HG02884 (cell line): ENCODE data around the gene CDK5R1.

Experiments
- ATAC-seq: cut with Tn5 transposase; IDR thresholded peaks from one replicate; pipeline ENCODE4 v1.9.1; 2021; ENCODE audit warnings: mild to moderate bottlenecking, moderate library complexity; ENCODE audit not compliant: unreplicated experiment

The CDK5R1 gene

GRCh38 chr17:32492264-32492589 lies 5.4 kb downstream of the CDK5R1 start:
- ATAC-seq, result no peak

- no peak for ATAC-seq
Measured at GRCh38 chr17:32492648-32493289, 6.0 kb downstream of the CDK5R1 start.

DNA sequence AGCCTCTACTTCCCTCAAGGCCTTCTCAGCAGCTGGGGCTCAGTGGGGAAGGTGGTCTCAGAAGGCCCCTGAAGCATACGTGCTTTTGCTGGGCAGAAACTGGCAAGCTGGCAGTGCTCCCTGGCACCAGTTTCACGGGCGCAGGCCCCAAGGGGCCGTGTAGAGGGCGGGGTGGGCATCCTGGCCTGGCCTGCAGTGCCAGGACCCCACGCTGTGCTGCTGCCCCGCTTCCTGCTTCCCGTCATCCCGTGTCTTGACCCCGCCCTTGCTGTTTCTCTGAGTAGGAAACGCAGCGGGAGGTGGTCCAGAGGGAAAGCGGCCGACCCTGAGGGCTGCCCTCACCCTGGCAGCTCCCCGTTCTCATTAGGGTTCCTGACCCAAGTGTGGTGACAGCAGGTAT lies 6.8 kb downstream of the CDK5R1 start:
- ATAC-seq, result no peak

GRCh38 chr17:32493976-32494513 lies 7.3 kb downstream of the CDK5R1 start:
- no peak for ATAC-seq

GRCh38 chr17:32494621-32495358 lies 8.0 kb downstream of the CDK5R1 start:
- ATAC-seq, result no peak

- no peak for ATAC-seq
Measured at GRCh38 chr17:32495359-32496231, 8.8 kb downstream of the CDK5R1 start.

DNA sequence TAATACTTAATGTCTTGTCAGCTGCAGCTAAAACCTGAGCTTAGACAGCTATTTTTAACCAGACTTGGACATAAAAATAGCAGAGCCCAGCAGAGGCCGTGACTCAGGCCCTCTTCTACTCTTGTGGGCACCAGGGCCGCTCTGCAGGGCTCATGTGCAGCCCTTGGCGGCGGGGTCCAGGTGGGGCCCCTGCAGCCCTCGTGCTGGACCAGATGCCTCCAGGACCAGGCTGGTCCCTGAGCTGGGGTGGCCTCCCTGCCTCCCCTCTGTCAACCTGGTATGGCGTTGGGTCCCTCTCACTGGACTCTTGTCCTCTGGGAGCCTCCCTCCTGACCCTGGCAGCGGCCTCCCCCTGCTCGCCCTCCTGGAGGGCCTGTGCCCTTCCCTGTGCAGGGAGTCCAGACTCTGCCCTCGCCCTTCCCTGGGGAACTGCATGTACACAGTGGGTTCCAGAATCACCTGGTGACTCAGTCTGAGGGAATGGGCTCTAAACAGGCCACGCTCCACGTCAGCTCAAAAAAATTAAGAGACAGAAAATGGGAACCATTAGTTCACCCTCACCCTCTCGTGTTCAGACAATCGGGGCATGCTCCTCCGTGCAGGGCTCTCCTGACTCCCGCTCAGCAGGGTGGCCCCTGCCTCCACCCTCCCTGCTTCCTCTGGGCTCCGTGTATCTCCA lies 9.7 kb downstream of the CDK5R1 start:
- no peak for ATAC-seq

DNA sequence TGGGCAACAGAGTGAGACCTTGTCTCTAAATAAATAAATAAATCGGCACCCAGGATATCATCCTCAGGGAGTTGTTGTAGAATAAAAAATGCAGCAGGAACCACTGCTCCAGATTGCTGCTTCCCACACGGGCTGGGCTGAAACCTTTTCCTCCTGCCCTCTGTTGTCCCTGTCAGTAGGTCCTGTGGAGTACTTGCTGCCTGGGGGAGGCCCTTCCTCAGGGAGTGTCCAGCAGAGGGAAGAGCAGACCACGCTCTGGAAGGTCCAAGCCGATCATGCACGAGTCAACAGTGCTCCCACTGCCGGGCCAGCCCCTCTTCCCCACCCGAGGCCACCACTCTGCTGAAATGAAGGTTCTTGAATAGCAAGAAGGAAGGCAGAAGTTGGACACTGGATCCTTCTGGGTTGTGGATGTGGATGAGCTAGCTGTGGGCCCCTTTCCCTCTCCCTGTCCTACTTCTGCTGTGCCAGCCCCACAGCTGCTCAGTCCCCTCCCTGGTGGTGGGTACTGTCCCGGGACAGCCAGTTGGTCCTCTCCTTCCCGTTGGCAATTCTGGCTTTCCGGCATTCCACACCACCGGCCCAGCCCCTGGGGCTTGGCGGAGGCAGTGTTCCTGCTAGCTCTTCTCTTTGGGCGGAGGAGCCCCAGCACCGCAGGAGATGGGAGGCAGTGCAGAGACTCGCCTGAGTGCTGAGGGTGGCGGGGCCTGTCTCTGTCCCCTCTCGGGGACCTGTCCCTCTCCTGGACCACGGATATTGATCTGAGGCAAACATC lies 10.8 kb downstream of the CDK5R1 start:
- ATAC-seq, result no peak

- no peak for ATAC-seq
Measured at GRCh38 chr17:32498391-32498790, 11.6 kb downstream of the CDK5R1 start.

DNA sequence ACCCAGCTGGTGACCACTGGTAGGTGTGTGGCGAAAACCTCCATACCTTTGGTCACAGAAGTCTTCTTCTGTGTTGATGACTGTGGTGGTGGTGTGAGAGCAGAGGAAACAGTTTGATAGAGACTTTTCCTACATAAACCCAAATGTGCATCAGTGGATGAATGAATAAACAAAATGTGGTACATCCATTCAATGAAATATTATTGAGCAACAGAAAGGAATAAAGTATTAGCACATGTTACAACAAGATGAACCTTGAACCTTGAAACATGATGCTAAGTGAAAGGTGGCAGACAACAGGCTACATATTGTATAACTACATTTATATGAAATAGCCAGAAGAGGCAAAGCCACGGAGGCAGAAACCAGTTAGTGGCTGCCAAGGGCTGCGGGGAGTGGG lies 15.2 kb downstream of the CDK5R1 start:
- no peak for ATAC-seq

DNA sequence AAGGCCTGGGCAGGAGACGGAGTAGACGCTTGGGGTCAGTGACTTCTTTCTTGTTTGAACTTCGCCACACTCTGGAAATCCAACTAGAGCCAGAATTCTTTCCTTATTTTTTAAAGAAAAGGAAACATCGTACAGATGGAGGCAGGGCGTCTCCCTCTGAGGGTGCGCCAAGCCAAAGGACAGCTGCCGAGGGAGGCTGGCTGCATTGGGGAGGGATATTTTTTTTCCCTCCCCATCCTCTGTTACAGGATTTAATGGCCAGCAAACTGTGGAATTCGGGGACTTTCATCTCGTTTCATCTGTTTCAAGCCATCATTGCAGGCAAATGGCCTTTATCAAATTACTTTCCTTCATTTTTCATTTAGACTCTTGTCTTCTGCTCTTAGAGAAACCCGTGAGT lies 15.9 kb downstream of the CDK5R1 start:
- ATAC-seq, result no peak

- peak; percentile 92 for ATAC-seq
Measured at GRCh38 chr17:32503251-32504165, 16.7 kb downstream of the CDK5R1 start.

DNA sequence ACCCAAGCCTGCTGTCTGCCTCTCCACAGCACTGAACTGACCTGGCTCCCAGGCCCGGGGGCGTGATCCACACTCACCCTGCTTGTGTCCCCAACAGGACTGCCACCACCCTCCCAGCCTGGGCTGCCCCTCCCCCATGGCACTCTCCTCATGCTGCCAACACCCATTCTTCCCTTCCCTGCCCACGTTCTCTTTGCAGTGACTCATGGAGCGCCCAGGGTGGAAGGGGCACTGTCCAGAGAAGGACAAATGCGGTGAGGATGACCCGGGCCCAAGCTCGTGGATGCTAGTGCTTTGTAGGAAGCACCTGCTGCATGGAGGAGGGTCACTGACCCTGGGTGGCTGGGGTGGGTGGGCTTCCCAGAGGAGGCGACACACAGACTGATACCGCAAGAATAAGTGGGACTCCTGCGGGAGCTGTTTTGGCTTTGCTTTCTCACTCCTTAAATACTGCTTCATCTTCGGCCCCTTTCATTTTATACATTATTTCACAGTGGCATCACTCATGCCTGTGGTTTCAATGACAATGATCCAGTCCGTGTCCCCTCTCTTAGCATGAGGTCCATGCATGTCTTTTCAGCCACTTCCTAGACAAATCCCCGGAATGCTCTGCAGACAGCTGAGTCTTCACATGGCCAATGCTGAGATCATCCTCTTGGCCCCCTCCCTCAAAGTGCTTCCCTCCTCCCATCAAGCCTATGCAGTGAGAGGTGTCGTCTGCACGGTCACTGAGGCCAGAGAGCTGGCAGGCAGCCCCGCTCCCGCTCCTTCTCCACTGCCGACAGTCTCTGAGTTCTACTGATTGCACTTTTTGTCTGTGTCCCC lies 17.6 kb downstream of the CDK5R1 start:
- ATAC-seq, result no peak

DNA sequence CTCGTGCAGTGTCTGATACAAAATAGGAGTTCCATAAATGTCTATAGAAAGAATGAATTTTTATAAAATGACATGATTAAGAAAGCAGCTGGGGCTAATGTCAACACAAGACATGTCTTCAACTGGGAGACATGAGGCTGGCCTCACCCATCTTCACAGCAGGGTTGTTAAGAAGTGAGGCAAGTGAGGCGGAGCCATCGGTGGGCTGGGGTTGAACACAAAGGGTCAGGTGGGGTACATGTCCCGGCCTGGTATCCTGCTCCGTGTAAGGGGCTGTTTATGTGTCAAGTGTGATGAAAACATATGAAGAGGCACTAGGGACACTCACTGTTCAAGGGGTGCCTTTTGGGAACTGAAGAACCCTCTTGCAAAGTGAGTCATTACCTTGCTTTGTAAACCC lies 22.1 kb downstream of the CDK5R1 start:
- no peak for ATAC-seq

- no peak for ATAC-seq
Measured at GRCh38 chr17:32510466-32510865, 23.7 kb downstream of the CDK5R1 start.

DNA sequence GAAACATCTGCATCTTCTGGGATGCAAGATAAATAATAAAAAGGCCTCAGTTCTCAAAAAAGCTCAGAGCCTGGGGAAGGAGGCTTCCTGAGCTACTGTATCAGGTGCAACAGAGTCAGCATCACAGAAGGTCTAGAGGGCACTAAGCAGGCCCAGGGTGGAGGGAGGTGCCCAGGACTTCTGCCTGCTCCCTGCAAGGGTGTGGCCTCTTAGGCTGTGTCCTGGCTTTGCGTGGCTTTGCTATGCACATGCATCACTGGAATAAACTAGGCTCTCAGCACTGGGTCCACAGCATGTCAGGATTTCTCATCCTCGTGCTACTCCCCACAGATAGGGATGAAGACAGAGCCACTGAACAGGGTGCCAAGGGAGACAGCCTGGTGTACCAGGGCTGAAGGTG lies 25.5 kb downstream of the CDK5R1 start:
- no peak for ATAC-seq

GRCh38 chr17:32513579-32513978 lies 26.8 kb downstream of the CDK5R1 start:
- ATAC-seq, result no peak

- ATAC-seq, result no peak
Measured at GRCh38 chr17:32514606-32515005, 27.8 kb downstream of the CDK5R1 start.
